Tibial nerve (tissue), 4 donors: ENCODE measurements around the gene PDE4A. TPM values are rescaled to one million over a fixed set of nuclear protein-coding genes. Genes with fewer than 3 reads are reported as not detected.

ENCODE experiments used
- DNase-seq, 2 donors: peaks; one replicate each; pipeline ENCODE4 v3.0.0-alpha.2; 2019; ENCODE audit warnings: low spot score in 2 of 2
- H3K27ac ChIP-seq, 4 donors: fragments of 200-600 bp; sonication (generic) in 3 of 4; one replicate each; pipeline ENCODE4 v1.5.1; 2017 to 2019; ENCODE audit warnings: mild to moderate bottlenecking in 1 of 4
- H3K27me3 ChIP-seq, 2 donors: fragments of 200-600 bp; sonication (generic) in 1 of 2; one replicate each; pipeline versions ENCODE4 v1.5.1 to v1.6.0; 2017 to 2019
- H3K36me3 ChIP-seq, 3 donors: fragments of 200-600 bp; sonication (generic); one replicate each; pipeline ENCODE4 v1.5.1; 2018 to 2019
- H3K4me1 ChIP-seq, 4 donors: fragments of 200-600 bp; sonication (generic) in 3 of 4; one replicate each; pipeline ENCODE4 v1.5.1; 2017 to 2019
- H3K4me3 ChIP-seq, 4 donors: fragments of 200-600 bp; sonication (generic) in 3 of 4; one replicate each; pipeline ENCODE4 v1.5.1; 2017 to 2019; ENCODE audit warnings: mild to moderate bottlenecking in 1 of 4, moderate library complexity in 1 of 4
- H3K9me3 ChIP-seq, 4 donors: fragments of 200-600 bp; sonication (generic) in 3 of 4; one replicate each; pipeline ENCODE4 v1.5.1; 2017 to 2019
- EP300 ChIP-seq, 2 donors: sonication (generic); formaldehyde crosslinking; IDR thresholded peaks; one replicate each; pipeline ENCODE4 v1.6.1; 2017; ENCODE audit warnings: antibody characterized with exemption in 2 of 2, mild to moderate bottlenecking in 1 of 2
- POLR2A ChIP-seq, 2 donors: fragments of 450-650 bp; IDR thresholded peaks; one replicate each; pipeline ENCODE4 v1.6.1; 2017; ENCODE audit warnings: antibody characterized with exemption in 2 of 2, mild to moderate bottlenecking in 2 of 2, moderate library complexity in 2 of 2
- WGBS, 2 donors: methylation state at CpG; one replicate each; pipeline ENCODE4 v1.1.5; 2018; 5-methylcytosine and 5-hydroxymethylcytosine counted together
- total RNA-seq, 4 donors: library from RNA; depleted of rRNA; stranded (reverse); fragments of >200 nt; gene quantifications; one replicate each; pipeline ENCODE4 v1.1.0, GENCODE V29; 2016
- TF ChIP-seq, protein P1 (sequence below), 5 experiments: fragments of 200-600 bp in 3 of 5; fragments of 450-650 bp in 2 of 5; sonication (generic) in 3 of 5; IDR thresholded peaks; one replicate each; pipeline ENCODE4 v1.5.1; 2016 to 2019; ENCODE audit warnings: antibody characterized with exemption in 5 of 5, mild to moderate bottlenecking in 3 of 5, moderate library complexity in 2 of 5

PDE4A gene
- total RNA-seq, 4 donors from 2014 or later: 8.7 to 12.7 (median 10.0) TPM

DNA sequence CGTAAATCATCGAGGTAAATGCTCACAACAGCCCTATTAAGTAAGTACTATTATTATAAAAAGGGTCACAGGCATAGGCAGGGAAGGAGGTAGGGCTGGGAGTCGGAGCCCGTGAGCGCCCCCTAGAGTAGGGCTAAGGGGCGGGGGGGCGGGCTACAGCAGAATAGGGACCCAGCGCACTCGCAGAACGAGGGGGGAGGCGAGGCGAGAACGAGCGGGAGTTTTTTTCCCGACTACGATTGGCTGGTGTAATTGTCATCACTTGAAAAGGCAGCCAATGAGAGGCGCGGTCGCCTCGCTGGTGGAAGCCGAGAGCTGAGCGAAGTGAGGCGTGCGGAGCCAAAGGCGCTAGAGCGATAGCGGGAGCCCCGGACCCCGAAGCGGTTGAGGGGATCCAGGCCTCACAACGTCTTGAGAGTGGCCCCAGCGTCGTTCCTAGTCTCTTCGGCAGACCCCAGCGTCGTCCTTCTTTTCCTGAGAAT is 58.6 kb downstream of the PDE4A start:
- H3K27ac ChIP-seq: peak overlapping the region in 2 of 4 donors; percentile 57 to 70
- 0 to 1% methylated on average over 20 to 36 of the region's 36 CpGs for WGBS, 2 donors
- peak overlapping the region; percentile 28 to 53 (median 34) for H3K4me3 ChIP-seq
- no peaks in the 10 kb centered on the region for H3K36me3 ChIP-seq
- no peaks in the 10 kb centered on the region for H3K9me3 ChIP-seq
- peak; percentile 86 to 89 for DNase-seq
- H3K27me3 ChIP-seq: no peaks in the 10 kb centered on the region
- H3K4me1 ChIP-seq: peaks cover 0 to 15% (median 0%) of the 10 kb centered on the region in 4 donors
- peak in 1 of 2 donors; percentile 26 for TF ChIP-seq POLR2A (IDR thresholded peaks at IDR 0.05)
- TF ChIP-seq EP300 (IDR thresholded peaks at IDR 0.05): peak in 1 of 2 donors; percentile 22
- TF ChIP-seq, protein P1, sequence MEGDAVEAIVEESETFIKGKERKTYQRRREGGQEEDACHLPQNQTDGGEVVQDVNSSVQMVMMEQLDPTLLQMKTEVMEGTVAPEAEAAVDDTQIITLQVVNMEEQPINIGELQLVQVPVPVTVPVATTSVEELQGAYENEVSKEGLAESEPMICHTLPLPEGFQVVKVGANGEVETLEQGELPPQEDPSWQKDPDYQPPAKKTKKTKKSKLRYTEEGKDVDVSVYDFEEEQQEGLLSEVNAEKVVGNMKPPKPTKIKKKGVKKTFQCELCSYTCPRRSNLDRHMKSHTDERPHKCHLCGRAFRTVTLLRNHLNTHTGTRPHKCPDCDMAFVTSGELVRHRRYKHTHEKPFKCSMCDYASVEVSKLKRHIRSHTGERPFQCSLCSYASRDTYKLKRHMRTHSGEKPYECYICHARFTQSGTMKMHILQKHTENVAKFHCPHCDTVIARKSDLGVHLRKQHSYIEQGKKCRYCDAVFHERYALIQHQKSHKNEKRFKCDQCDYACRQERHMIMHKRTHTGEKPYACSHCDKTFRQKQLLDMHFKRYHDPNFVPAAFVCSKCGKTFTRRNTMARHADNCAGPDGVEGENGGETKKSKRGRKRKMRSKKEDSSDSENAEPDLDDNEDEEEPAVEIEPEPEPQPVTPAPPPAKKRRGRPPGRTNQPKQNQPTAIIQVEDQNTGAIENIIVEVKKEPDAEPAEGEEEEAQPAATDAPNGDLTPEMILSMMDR (IDR thresholded peaks at IDR 0.05): peak; percentile 22 to 92 (median 66)

DNA sequence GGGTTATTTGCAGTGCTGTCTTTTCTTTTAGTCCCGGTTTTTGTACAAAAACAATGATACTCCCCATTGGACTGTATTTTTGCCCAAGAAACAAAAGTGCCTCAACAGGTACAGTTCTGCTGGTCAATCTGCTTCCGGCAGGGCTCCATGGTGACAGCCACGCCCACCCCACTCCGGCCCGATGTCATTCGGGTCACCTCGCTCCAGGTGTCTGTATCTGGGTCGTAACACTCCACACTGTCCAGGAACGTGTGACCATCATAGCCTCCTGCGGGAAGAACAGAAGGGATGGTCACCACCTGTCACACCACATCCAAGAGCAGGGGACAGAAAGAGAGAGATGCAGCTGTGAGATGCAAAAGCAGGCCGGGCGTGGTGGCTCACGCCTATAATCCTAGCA is 66.2 kb downstream of the PDE4A start:
- Histone ChIP-seq H3K4me3 (no peak overlapping the region), H3K27me3 (no peaks in the 10 kb centered on the region), H3K27ac (no peak overlapping the region), H3K36me3 (peaks cover 0 to 69% (median 28%) of the 10 kb centered on the region in 3 donors), H3K9me3 (no peaks in the 10 kb centered on the region), H3K4me1 (no peaks in the 10 kb centered on the region)
- whole genome bisulfite sequencing, 2 donors: 83 to 84% methylated on average over 13 of the region's 13 CpGs
- TF ChIP-seq POLR2A (IDR thresholded peaks at IDR 0.05) (no peak), EP300 (IDR thresholded peaks at IDR 0.05) (no peak)
- TF ChIP-seq, protein P1 (IDR thresholded peaks at IDR 0.05): no peak
- no peak for DNase-seq

DNA sequence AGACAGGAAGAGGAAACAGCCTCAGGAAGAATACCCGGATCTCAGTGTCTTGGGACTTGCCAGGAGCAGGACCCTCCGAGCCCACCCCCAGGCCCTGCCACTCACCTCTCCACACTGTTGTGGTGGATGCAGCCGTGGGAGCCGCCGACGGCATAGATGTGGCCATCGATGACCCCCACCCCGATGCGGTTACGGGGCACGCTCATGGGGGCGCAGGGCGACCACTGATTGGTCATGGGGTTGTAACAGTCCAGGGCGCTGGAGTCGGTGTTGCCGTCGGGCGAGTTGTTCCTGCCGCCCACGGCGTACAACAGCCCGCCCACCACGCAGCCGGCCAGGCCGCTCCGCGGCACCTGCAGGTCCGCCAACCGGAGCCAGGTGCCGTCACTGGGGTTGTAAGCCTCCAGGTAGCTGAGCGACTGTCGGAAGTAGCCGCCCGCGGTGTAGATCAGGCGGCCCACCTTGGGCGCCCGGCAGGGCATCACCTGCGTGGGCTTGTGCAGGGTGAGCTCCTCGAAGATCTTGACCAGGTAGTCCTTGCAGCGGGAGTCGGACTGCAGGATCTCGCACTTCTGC is 71.2 kb downstream of the PDE4A start:
- no peaks in the 10 kb centered on the region for H3K4me1 ChIP-seq
- H3K27me3 ChIP-seq: no peaks in the 10 kb centered on the region
- H3K27ac ChIP-seq: no peak overlapping the region
- 91 to 95% methylated on average over 18 to 42 of the region's 43 CpGs for WGBS, 2 donors
- H3K9me3 ChIP-seq: no peaks in the 10 kb centered on the region
- no peak overlapping the region for H3K4me3 ChIP-seq
- DNase-seq: no peak
- H3K36me3 ChIP-seq: peaks cover 0 to 98% (median 27%) of the 10 kb centered on the region in 3 donors
- TF ChIP-seq, protein P1 (IDR thresholded peaks at IDR 0.05): no peak
- TF ChIP-seq POLR2A (IDR thresholded peaks at IDR 0.05): no peak
- TF ChIP-seq EP300 (IDR thresholded peaks at IDR 0.05): no peak

GRCh38 chr19:10497371-10497770 is 77.0 kb downstream of the PDE4A start:
- Histone ChIP-seq H3K4me3 (no peak overlapping the region), H3K4me1 (peaks cover 0 to 49% (median 5%) of the 10 kb centered on the region in 4 donors), H3K27me3 (no peaks in the 10 kb centered on the region), H3K27ac (no peak overlapping the region), H3K36me3 (peaks cover 0 to 77% (median 0%) of the 10 kb centered on the region in 3 donors), H3K9me3 (no peaks in the 10 kb centered on the region)
- TF ChIP-seq, protein P1 (IDR thresholded peaks at IDR 0.05): no peak
- TF ChIP-seq EP300 (IDR thresholded peaks at IDR 0.05) (no peak), POLR2A (IDR thresholded peaks at IDR 0.05) (no peak)
- DNase-seq: no peak
- WGBS, 2 donors: 85% methylated on average over 4 of the region's 4 CpGs

DNA sequence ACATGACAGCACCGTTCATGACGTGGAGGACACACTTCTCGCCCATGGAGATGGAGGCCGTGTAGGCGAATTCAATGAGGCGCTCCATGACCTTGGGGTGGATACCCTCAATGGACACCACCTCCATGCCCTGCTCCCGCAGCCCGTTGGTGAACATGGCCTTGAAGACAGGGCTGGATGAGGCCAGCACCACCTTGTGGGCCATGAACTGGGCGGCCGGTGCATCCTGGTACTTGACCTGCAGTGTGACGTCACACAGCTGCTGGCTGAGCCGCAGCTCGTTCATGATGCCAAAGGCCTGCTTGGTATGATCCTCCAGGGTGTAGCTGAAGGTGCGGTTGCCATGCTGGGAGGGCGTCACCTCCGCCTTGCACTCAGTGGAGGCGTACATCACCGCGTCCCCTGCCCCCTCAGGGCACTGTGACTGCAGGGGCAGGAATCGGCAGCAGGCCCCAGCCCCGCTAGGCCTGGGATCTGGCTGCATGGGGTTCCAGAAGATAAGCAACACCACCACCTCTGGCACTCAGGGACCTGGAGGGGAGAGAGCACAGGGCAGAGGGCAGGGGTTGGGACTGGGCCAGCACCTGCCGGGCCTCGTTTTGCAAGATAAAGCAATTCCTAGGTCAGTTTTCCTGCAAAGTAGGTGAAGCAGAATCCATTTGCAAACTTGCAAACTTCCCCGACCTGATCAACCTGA is 79.4 kb downstream of the PDE4A start:
- TF ChIP-seq, protein P1 (IDR thresholded peaks at IDR 0.05): no peak
- TF ChIP-seq POLR2A (IDR thresholded peaks at IDR 0.05) (no peak), EP300 (IDR thresholded peaks at IDR 0.05) (no peak)
- 82 to 88% methylated on average over 13 to 24 of the region's 24 CpGs for WGBS, 2 donors
- no peak overlapping the region for H3K4me3 ChIP-seq
- peaks cover 0 to 56% (median 0%) of the 10 kb centered on the region in 3 donors for H3K36me3 ChIP-seq
- H3K27ac ChIP-seq: peak overlapping the region in 1 of 4 donors; percentile 31
- no peaks in the 10 kb centered on the region for H3K27me3 ChIP-seq
- peaks cover 0 to 55% (median 6%) of the 10 kb centered on the region in 4 donors for H3K4me1 ChIP-seq
- H3K9me3 ChIP-seq: no peaks in the 10 kb centered on the region
- no peak for DNase-seq
